HUES48 (cell line): ENCODE measurements around the gene ZNF862.

Experiments used
- H3K27ac ChIP-seq: one replicate; pipeline ENCODE4 v1.7.0; 2013; ENCODE audit warnings: low read depth, low read length, inconsistent platforms
- H3K27me3 ChIP-seq: 2 replicates; pipeline ENCODE4 v1.6.1; 2013; ENCODE audit warnings: mild to moderate bottlenecking, low read length; ENCODE audit not compliant: control insufficient read depth, insufficient read depth
- H3K36me3 ChIP-seq: 2 replicates; pipeline ENCODE4 v1.6.1; 2013; ENCODE audit warnings: low read length; ENCODE audit not compliant: control insufficient read depth, insufficient read depth
- H3K4me1 ChIP-seq: 2 replicates; pipeline ENCODE4 v1.6.1; 2013; ENCODE audit warnings: mild to moderate bottlenecking, low read length; ENCODE audit not compliant: control insufficient read depth, insufficient read depth
- H3K4me3 ChIP-seq: 2 replicates; pipeline ENCODE4 v1.5.1; 2013; ENCODE audit warnings: mild to moderate bottlenecking, low read depth, low read length
- H3K9ac ChIP-seq: 2 replicates; pipeline ENCODE4 v1.6.1; 2013; ENCODE audit warnings: mild to moderate bottlenecking, low read depth, low read length, moderate library complexity
- H3K9me3 ChIP-seq: 2 replicates; pipeline ENCODE4 v1.6.1; 2013; ENCODE audit warnings: low read length; ENCODE audit not compliant: control insufficient read depth, insufficient read depth

Gene ZNF862

DNA sequence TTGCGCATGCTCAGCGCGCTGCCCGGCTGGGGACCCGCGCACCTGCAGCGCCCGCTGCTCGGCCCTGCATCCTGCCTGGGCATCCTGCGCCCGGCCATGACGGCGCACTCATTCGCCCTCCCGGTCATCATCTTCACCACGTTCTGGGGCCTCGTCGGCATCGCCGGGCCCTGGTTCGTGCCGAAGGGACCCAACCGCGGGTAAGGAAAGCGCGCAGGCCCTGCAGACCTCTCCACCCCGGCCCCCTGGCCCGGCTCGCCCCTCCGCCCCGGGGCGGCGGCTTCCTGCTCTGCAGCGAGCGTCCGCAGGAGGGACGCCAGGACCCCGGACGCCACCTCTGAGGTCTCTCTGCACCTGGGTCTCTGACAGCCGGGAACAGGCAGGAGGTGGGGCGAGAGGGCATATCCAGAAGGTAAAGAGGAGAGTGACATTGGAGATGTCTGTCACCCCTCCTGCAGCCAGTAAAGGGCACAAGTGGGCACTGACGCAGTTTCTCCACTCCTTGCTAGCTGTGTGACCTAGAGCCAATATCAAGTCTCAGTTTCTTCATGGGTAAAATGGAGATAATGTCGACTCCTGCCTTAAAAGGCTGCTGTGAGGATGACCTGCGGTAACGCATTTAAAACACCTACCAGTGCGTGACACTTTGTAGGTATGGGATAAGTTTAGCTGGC lies 35.9 kb downstream of the ZNF862 start:
- peaks cover 6% of the 10 kb centered on the region; the same call in 1 of the 2 replicates for H3K36me3 ChIP-seq
- H3K9me3 ChIP-seq: no peaks in the 10 kb centered on the region
- no peak overlapping the region for H3K9ac ChIP-seq
- H3K27me3 ChIP-seq: peaks cover 22% of the 10 kb centered on the region
- H3K4me3 ChIP-seq: peak overlapping the region; percentile 70
- no peak overlapping the region for H3K27ac ChIP-seq
- peaks cover 11% of the 10 kb centered on the region for H3K4me1 ChIP-seq

DNA sequence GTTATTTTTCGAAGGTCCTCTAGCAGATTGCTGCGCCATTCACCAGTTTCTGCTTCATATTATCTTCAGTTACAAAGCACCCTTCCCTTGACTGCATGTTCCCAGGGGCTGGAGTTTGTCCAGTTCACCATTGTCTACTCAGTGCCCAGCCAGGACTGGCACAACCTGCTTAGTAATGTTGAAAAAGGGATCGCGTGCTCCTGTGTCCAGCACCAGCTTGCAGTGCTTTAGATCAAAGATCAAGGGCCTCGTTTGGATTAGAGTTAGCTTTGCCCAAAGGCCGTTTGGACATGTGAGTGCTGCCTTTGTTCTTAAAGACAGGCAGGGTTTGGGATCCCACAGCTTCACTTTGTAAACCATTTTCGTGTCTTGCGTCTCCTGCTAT lies 36.5 kb downstream of the ZNF862 start:
- peak overlapping the region; percentile 70 for H3K4me3 ChIP-seq
- H3K4me1 ChIP-seq: peaks cover 11% of the 10 kb centered on the region
- H3K27me3 ChIP-seq: peaks cover 22% of the 10 kb centered on the region
- H3K27ac ChIP-seq: no peak overlapping the region
- no peaks in the 10 kb centered on the region for H3K9me3 ChIP-seq
- no peak overlapping the region for H3K9ac ChIP-seq
- peaks cover 5% of the 10 kb centered on the region; the same call in 1 of the 2 replicates for H3K36me3 ChIP-seq

DNA sequence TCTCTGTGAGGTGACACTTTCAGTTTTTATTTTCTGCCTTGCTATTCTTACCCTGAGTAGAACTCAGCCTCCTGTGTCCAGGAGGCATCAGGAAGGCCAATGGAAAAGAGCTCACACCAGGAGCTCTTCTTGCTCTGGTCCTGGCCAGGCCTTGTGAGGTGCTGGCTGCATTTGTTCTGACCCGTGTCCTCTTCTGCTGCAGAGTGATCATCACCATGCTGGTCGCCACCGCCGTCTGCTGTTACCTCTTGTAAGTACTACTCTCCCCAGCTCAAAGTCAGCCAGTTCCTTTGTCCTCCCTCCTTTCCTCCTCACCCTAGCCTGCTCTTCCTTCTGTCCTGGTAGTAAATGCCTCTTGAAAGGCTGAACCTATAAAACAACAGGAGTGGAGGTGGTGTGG lies 37.2 kb downstream of the ZNF862 start:
- peaks cover 22% of the 10 kb centered on the region for H3K27me3 ChIP-seq
- H3K9ac ChIP-seq: no peak overlapping the region
- no peak overlapping the region for H3K4me3 ChIP-seq
- H3K4me1 ChIP-seq: peaks cover 11% of the 10 kb centered on the region
- no peaks in the 10 kb centered on the region for H3K36me3 ChIP-seq
- no peak overlapping the region for H3K27ac ChIP-seq
- no peaks in the 10 kb centered on the region for H3K9me3 ChIP-seq

DNA sequence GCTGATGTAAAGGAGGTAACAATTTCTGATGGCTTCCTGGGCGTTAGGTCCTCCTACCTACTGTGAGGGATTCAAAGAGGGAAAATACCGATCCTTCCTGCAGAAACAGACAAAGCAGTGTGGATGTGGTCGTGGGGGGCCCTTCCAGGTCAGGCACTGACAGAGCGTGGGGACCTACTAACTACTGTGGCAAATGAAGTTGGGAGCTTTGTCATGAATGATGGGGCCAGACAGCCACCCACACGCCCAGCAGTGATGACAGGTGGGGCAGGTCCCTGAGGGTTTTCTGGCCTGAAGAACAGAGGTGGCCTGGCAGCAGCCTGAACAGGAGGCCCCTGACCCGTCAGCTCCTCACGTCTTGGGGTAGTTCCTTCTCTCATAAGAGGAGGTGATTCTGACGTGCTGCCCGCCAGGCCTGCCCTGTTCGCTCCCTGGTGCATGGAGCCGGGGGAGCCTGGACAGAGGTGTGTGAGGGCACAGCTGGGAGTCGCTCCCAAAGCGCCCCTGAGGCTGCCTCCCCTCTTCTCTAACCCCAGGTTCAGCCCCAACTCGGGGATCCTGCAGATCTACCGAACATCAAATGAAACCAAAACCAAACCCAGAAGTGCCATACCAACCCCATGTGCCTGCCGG lies 39.8 kb downstream of the ZNF862 start:
- H3K36me3 ChIP-seq: no peaks in the 10 kb centered on the region
- H3K4me1 ChIP-seq: peaks cover 5% of the 10 kb centered on the region
- no peak overlapping the region for H3K27ac ChIP-seq
- H3K9ac ChIP-seq: no peak overlapping the region
- peaks cover 17% of the 10 kb centered on the region for H3K27me3 ChIP-seq
- H3K4me3 ChIP-seq: no peak overlapping the region
- no peaks in the 10 kb centered on the region for H3K9me3 ChIP-seq

DNA sequence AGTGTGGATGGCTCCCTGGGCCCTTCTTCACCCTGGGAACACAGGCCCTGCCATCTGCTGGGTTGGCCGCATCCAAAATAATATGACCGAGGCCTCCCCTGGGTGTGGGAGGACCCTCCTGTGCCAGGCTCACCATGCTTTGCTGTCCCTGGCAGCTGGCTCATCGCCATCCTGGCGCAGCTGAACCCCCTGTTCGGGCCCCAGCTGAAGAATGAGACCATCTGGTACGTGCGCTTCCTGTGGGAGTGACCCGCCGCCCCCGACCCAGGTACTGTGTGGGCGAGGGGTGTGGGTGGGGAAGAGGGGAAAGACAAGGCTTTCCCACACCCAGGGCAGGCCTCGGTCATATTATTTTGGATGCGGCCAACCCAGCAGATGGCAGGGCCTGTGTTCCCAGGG lies 40.3 kb downstream of the ZNF862 start:
- peaks cover 17% of the 10 kb centered on the region for H3K27me3 ChIP-seq
- H3K27ac ChIP-seq: no peak overlapping the region
- no peak overlapping the region for H3K9ac ChIP-seq
- no peaks in the 10 kb centered on the region for H3K36me3 ChIP-seq
- H3K9me3 ChIP-seq: no peaks in the 10 kb centered on the region
- H3K4me3 ChIP-seq: no peak overlapping the region
- H3K4me1 ChIP-seq: peaks cover 5% of the 10 kb centered on the region

DNA sequence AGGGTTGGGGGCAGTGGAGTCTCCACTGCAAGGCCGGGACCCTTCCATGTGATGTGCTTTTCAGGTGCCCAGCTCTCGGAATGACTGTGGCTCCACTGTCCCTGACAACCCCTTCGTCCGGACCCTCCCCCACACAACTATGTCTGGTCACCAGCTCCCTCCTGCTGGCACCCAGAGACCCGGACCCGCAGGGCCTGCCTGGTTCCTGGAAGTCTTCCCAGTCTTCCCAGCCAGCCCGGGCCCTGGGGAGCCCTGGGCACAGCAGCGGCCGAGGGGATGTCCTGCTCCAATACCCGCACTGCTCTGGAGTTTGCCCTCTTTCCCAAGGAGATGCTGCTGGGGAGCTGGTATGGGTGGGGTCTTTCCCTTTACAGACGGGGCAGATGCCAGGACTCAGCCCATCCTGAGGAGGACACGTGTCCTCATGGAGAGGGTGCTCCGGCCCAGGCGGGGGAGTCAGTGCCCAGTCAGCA lies 41.1 kb downstream of the ZNF862 start:
- no peak overlapping the region for H3K27ac ChIP-seq
- H3K4me1 ChIP-seq: peaks cover 3% of the 10 kb centered on the region
- no peaks in the 10 kb centered on the region for H3K9me3 ChIP-seq
- peaks cover 14% of the 10 kb centered on the region for H3K27me3 ChIP-seq
- H3K9ac ChIP-seq: no peak overlapping the region
- no peaks in the 10 kb centered on the region for H3K36me3 ChIP-seq
- no peak overlapping the region for H3K4me3 ChIP-seq

DNA sequence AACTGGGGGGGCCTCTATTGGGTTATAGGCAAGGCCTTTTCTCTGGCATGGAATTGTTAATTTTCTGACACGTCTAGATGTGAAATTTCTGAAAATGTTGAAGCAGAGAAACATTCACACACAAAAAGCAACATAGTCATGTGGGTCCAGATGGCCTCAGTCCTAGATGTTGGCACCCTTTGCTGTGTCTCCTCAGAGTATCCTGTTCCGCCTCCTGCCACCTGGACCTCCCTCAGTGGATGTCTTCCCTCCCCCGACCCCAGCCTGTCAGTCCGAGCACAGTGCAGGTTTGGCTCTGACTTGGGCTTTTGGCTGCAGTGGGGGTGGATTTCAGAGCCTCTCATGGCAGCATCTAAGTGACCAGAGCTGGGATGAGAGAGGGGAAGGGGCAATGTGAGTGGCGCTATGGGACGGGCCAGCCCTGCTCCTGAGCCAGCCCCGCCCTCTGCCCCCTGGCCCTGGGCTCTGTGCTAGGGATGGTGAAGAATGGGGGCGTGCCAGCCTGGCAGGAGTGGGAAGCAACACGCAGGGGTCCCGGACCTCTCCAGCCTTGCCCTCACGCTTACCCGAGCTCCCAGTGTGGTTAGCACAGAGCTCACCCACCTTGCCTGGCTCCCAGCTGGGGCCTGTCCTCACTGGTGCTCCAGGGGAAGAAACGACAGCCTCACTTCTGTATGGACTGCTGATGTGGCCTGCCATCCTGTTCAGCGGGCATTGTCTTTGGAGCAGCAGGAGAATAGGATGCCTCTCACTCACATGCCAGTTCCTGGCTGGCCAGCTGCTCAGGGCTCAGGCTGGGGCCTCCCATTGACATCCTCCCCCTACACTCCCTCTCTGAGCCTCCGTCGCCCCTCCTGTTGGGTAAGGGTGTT lies 41.8 kb downstream of the ZNF862 start:
- Histone ChIP-seq H3K4me1 (peaks cover 4% of the 10 kb centered on the region), H3K4me3 (no peak overlapping the region), H3K9me3 (no peaks in the 10 kb centered on the region), H3K9ac (no peak overlapping the region), H3K27ac (no peak overlapping the region), H3K36me3 (no peaks in the 10 kb centered on the region), H3K27me3 (peaks cover 7% of the 10 kb centered on the region)

DNA sequence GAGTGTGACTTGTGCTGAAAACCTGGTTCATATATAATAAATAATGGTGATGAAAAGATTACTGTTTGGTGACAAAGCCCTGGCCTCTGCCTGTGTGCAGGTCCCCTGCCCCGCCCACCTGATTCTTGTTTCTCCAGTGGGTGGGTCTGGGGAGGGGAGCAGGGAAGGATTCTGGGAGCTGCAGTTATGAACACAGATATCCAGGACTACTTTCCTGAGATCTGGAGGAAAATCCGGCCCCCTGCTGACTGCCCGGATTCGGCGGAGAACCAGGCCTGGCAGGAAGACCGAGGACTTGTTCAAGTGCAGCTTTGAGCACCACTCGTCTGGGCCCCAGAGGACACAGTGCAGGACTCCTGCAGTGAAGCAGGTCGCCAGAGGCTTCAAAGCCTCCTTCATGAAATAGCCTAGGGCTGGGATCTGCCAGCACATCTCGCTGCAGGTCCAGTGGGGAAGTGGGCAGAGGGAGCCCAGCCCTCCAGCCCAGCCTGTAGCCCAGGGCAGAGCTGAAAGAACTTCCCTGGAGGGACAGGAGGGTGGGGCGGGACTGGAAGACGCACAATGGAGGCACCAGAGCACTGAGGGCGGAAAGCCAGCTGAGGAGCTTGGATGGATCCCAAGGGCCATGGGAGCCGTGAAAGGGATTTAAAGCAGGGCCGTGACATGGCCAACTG lies 42.6 kb downstream of the ZNF862 start:
- Histone ChIP-seq H3K4me3 (no peak overlapping the region), H3K9ac (no peak overlapping the region), H3K27me3 (no peaks in the 10 kb centered on the region; the same call in 1 of the 2 replicates), H3K36me3 (no peaks in the 10 kb centered on the region), H3K4me1 (peaks cover 12% of the 10 kb centered on the region), H3K27ac (no peak overlapping the region), H3K9me3 (no peaks in the 10 kb centered on the region)

DNA sequence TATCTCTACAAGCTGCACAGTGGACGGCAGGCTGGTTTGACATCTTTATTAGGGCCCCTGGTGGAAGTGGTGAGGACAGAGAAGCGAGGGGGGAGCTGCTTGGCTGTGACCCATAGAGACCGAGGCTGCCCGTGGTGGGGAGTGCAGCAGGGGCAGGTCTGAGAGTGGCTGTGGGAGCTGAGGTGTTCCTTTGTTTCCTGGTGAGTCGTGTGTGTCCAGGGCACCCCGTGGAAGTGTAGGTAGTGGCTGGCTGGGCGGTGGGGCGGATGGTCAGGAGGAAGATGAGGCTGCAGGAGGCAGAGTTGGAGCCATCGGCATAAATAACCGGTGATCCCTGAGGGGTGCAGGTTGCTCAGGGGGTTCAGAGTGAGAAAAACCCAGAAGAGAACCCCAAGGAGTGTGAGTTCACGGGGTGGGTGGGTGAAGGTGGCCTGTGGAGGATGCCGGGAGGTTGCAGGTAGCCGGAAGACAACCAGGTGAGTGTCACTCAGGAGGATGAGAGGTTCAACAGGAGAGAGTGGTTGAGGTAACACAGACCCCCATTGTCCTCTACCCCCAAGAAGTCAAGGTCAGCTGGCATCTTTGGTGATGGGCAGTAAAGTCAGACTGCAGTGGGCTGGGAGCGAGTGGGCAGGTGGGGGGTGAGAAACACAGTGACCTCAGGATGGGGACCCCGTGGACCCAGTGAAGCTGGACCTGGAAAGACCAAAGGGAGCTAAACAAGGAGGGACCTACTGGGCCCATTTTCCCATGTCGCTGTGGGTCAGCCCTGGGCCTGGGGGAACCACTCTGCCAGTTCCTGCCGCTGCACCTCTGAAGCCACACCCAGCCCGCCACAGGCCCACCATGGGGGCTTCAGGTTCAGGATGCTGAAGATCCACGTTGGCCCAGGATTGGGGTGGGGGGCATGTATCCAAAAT lies 43.4 kb downstream of the ZNF862 start:
- no peaks in the 10 kb centered on the region; the same call in 1 of the 2 replicates for H3K27me3 ChIP-seq
- peaks cover 15% of the 10 kb centered on the region for H3K4me1 ChIP-seq
- H3K4me3 ChIP-seq: no peak overlapping the region
- H3K36me3 ChIP-seq: no peaks in the 10 kb centered on the region
- no peaks in the 10 kb centered on the region for H3K9me3 ChIP-seq
- no peak overlapping the region for H3K9ac ChIP-seq
- no peak overlapping the region for H3K27ac ChIP-seq
